GM21529 (cell line): ENCODE data around the gene S100A11.
"Not testable (repeated sequence)": the region's sequence is repeated elsewhere in the genome, so short reads cannot be mapped to it uniquely, and the experiment has no call there.

Experiments used
- ATAC-seq: cut with Tn5 transposase; IDR thresholded peaks from one replicate; pipeline ENCODE4 v1.9.1; 2021; ENCODE audit not compliant: unreplicated experiment

The S100A11 gene

DNA sequence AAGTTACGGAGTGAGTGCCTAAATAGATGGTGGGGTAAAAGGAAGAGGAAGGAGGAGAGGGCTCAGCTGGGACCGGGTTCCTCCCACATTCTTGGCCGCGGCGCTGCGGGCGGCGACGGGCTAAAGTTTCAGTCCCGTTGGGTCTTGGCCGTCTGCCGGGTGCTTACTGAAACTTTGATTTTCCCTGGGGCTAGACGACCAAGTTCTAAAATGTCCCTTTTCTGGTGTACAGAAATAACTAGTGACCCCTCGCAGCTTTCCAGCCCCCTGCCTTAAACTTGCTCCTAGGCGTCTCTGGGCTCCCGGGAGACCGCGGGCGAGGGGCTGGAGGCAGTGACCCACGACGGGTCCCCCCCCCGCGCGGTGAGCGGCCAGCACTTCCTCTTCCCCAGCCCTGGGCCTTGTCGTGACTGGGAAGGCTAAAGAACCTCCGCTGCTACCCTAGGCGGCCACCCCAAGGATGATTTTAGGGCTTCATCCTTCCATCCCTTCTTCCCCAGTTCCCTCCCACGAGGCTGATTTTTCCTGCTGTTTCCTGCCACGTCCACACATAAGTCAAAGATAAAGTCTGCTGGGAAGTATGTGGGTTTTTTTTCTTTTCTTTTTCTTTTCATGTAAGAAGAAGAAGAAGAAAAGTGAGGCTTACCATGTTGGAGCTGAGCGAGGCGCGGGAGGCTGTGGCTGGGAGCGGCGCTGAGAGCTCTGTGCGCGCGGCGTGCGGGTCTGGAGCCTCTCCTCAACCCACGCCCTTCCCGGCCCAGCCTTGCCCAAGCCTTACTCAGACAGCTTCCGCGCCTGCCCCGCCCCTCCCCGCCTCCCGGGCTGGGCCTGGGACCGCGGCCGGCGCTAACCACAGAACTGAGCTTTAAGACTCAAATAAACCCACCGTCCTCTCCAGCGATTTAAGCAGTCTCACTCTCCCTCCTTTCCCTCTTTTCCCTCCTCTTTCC, at the start of gene S100A11:
S100A11 (minus strand) TSS at position 738 of the 950 bp plus-strand sequence; CDS start at position 649, 89 bp downstream.
- peak; percentile 63 for ATAC-seq

DNA sequence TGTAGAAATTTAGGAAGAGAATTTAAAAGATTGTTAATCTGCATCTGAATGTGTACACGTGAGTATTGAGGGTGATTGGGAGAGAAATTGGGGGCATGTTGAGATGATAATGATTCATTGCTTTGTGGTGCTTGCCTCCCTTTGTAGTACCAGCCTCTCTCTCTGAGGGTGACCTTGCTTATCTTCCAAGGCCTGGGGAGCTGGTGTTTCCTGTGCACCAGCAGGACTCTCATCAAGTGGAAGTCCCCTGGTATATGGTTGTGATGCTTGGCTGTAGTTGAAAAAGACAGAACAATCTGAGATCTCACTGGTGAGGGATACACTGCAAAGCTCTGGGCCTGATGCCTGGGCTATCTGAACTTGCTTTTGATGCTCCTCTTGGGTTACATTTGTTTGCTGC, 48.0 kb upstream of the S100A11 start:
- ATAC-seq: no peak

DNA sequence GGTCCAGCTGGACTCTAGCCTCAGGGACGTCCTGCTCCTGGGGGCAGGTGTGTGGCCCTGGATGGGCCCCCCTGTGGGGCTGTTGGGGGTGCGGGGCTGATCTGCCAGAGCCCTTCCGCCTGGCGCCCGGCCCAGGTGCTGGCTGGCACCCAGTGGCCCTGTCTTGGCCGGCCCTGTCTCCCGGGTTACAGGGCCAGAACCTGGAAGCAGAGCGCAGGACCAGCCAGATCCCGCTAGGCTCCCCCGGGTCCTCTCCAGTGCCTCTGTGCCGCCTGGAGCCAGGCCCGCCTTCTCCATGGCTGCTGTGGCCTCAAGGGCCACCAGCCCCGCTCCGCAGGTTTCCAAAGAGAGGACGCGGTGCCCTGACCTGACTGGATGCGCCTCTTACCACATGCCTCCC, 44.2 kb upstream of the S100A11 start:
- ATAC-seq: not testable (repeated sequence)

DNA sequence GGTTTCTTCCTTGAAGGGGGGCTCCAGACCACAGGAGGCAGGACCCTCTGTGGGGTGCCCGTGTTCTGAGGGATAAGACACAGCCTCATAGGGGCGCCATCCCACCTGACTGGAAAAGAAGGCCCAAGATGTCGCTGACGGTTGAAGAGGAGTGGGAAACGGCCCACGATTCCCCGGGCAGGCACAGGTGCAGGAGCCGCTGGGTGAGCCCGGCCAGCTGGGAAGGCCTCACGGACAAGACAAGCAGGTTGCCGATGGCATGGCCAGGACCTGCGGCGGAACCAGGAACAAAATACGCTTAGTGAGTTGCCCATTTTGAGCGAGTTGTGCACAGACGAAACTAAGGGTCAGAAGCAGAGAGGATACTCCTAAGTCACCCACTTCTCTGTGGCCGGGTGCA, 43.7 kb upstream of the S100A11 start:
- ATAC-seq: not testable (repeated sequence)

DNA sequence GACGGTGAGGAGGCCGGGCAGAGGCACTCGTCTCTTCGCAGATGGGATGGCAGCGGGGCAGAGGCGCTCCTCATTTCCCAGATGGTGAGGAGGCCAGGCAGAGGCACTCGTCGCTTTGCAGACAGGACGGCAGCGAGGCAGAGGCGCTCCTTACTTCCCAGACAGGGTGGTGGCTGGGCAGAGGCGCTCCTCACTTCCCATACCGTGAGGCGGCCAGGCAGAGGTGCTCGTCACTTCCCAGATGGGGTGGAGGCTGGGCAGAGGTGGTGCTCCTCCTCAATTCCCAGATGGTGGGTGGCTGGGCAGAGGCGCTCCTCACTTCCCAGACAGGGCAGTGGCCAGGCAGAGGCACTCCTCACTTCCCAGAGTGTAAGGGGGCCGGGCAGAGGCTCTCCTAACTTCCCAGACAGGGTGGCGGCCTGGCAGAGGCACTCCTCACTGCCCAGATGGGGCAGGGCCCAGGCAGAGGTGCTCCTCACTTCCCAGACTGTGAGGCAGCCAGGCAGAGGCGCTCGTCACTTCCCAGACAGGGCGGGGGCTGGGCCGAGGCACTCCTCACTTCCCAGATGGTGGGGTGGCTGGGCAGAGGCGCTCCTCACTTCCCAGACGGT, 42.1 kb upstream of the S100A11 start:
- no peak for ATAC-seq

DNA sequence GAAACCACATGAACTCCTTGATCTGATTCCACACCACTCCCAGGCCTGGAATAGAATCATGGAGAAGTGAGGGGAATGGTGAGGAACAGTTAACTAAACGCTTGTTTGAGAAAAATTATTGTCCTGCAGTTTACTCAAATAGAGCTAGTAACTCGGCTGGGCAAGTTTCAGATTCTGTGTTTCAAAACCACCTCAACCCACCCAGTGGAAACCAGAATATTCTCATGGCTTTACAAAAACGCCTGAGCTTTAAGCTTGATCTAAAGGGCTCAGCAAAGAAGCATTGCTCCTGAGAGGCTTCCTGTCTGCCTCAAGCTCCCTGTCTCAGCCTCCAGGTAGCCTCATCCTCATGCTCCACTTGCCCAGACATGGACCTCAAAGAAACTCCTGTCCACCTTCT, 35.5 kb upstream of the S100A11 start:
- ATAC-seq: no peak

DNA sequence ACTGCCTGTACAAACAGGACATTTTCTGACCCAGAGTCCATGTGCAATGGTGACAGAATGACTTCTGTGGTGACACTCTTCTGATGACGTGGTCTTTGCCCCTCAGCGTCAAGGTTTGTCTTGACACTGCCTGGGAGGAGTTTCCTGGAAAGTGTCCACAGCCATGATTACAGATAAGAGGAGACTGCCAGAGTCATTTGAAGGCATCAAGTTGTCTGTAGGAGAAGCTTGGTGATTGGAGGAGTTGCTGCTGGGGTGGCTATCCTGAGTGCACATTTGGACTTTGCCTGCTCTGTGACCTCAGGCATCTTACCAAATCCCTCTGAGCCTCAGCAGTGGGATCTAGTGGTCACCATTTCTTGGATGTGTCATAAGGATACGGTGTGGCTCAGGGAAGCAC, 34.3 kb upstream of the S100A11 start:
- ATAC-seq: no peak

DNA sequence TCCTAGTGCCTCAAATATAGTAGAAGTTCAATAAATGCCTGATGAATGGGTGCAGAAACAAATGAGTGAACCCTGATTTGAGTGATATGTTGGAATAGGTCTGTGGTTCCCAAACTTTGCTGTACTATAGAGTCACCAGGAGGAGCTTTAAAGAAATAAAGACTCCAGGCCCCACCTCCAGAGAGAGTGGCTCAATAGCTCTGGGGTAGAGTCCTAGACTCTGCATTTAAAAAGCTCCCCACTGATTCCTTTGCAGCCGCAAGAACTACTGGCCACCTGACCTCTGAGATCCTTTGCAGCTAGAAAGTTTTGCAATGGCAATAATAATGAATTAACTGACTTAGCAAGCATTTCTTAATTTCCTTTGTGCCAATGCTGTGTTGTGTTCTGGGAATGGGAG, 31.1 kb upstream of the S100A11 start:
- no peak for ATAC-seq

DNA sequence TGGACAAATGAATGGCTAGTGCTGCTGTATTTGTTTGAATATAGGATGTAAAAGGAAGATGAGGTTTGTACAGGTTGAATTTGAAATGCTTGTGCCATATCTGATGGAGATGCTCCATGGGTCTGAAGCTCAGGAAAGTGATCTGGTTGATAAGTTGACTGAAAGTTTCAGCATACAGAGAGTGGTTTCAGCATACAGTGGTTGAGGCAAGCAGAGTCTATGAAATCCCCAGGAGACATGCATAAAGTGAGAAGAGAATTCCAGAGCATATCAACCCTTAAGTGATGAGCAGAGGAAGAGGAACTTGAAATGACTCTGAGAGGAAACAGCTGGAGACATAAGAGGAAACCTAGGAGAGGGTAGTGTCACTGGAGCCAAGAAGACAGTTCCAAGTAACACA, 30.3 kb upstream of the S100A11 start:
- ATAC-seq: no peak

DNA sequence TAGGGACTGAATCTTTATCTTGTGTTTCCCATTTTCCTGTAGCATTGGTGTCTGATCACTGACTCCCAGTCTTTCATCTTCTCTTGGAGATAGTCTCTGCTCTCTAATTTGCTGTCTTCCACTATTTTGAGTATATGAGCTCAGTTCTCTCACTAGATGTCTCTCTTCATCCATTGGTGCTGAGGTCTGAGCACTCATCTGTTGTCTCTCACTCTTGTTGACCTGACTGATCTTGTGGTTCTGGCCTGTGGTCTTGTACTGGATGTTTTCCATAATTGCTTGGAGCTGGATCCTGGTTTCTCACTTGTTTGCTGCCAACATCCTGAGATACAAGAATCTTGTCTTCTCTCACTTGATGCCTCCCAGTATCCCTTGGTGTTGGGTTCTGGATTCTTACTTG, 25.1 kb upstream of the S100A11 start:
- ATAC-seq: no peak

DNA sequence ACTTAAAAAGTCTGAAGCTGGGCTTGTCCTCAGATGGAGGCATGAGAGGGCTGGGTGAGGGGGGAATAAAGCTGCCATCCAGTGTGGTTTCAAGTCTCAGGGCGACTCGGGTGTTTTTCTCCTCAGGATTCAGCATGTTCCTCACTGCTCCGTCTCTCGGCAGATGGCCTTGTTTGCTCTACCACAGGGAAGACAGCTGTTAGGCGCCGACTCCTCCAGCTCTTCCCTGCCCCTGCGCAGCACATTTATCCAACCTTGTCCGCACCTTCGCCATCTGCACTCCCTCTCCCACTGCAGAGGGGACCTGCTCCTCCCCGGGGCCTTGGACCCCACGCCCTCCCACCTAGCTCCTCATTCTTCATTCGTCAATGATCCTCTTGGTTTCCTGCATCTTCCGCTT, 16.6 kb upstream of the S100A11 start:
- ATAC-seq: no peak

DNA sequence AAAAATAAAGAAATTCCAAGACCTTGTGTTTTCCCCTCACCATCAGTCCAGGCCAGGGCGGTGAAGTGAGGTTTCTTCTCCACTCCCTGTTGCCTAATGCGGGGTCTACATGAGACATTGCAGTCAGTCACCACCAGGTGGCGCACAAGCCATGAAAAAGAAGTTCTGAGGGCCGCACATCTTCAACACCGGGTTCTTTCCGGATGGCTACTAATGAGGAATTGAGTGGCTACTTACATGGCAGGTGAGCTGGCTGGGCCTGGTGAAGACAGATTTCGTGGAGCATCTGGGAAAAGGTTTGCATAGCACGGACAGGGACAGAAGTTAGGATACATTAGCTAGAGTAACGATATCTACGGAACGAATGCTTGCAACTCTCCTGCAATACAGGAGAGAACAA, 15.8 kb upstream of the S100A11 start:
- ATAC-seq: no peak

DNA sequence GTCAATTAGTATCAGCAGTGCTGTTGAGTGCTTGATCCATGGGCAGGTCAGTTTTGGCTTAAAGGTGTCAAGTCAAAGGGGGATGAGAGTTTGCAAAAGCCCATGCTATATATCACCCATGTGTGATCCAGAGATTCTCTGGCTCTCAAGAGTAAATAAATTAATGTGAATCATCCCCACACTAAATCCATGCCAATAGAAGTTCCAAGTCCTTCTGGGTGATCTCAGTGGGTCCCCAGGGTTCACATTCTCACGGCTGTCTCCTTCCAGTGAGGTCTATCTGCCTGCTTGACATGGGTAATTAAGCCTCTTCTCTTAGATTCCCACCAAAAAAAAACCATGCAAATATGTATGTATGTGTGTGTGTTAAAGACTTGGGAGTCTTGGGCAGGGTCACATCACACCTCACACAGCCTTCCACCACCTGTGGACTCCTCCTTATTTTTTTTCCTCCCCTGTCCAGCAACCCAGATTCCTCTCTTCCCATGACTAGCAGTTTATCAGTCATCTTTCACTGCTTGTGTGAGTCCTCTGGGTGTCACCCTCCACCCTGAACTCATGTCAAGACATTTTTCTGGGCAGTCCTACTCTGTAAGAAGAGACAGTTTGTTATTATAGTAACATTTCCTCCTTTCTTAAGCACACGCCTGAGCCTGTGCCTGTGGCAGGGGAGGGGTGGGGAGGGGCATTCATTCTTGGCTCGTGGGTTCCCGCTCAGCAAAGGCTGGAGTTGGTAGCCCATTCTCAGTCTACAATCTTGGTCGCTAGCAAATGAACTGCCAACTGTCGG, 14.3 kb upstream of the S100A11 start:
- no peak for ATAC-seq

DNA sequence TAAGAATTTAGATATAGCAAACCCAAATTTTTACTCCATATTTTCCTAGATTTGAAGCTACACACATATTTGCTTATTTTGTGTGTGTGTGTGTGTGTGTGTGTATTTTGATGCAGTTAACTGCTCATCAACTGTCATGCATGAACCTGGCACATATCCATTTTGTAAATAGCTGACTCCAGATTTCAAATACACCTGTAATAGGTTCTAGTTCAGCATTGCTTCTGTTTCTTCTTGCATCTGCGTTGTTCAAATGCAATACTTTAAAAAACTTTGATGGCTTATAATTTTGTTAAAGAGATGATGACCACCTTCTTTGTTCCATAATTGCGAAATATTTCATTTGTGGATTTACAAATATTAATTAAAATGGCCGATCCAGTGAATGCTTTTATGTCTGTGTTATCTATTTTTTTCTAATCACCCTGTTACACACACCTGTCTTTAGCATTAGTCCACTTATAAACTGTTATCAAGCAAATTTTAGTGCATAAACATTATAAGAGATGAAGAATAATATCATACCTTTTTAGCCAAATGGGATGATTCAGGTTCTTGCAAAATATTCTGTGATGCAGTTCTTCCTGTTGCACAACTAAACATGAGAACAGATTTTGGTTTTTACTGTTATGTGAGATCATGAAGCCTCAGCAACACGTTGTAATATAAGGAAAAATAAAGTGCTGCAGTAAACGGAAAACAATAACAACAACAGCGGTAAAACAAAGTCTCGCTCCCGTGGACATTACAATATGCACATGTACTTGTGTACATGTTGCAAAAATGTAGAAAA, 12.7 kb upstream of the S100A11 start:
- no peak for ATAC-seq

DNA sequence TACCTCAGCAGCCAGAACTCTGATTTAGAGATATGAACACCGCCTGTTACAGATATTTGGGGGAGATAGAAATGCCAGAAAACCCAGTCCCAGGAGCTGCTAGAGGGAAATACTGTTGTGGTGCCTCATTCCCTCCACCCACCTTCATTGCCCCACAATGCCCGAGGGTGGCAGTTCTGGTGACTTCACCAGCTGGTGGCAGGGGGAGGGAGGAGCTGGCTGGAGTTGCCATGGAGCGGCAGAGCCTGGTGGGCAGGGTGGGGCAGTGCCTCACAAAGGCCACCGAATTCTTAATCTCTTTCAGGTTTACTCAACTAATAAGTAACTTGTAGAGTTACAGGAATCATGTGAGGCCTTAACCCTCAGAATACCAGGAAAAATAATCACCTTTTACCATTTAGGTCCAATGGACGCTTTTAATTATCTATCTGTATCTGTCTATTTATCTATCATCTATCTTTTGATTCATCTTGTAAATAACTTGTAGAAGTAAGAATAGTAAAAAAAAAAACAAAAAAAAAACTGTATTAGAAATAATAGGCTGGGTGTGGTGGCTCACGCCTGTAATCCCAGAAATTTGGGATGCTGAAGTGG, 11.7 kb upstream of the S100A11 start:
- peak; percentile 8 for ATAC-seq

DNA sequence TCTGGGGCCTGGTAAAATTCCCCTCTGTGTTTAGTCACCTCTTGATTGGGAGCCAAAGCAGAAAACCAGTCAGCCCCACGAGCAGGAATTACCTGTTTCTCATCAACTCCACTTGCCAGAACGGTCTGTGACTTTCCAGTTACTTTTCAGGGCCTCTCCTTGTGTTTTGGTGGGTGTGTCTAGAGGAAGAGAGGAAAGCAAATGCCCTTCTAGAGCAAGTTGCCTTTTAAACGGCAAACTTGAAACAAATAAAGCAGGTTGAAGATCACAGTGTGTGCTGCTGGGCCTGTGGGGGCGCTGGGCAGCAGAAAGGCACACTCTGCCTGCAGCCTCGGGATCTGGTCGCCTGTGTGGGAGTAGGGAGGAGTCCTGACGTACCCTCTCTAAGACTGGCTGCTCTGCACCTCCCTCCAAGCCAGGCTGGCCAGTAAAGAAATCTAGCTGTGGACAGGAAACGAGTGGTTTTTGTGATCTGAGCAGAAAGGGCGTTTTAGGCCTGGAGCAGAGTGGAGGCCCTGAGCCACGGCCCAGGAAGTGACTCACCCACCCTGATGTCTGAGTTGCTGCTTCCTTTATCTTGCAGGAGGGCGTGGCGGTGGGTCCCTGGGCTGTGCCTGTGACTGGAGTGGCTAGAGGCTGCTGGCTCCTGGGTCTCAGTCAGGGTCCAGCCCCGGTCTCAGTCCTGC, 11.1 kb upstream of the S100A11 start:
- peak; percentile 96 for ATAC-seq

DNA sequence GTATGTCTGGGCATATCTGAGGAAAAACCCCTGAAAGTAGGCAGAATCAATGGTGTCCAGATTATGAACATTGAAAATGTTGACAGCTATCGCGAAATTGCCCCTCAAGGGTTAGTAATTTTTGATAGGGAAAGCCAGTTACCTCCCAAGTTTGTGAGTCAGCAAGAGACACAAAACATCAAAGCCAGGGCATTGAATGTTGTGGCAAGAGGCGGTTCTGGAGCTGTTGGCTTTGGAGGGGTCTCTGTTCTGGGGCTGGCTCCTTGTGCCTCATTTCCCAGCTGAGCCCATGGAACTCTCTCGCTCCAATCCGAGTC, 10.6 kb upstream of the S100A11 start:
- ATAC-seq: no peak

DNA sequence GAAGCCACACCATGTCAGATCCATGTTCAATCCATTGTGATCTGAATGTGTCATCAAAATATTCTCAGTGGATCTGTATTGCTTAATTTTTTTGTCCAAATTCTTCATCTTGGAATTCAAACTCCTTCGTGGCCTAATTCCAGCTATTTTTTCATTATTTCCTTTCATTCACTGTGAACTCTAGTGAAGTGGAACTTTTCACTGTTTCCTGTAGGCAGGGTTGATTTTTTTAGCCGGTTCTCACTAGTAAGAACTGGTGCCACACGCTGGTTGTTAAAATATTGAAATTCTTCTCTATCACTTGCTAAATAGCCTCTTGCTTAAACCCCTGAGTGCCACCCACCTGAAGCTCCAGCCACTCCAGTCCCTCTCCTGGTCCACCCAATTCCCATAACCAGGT, 7.6 kb upstream of the S100A11 start:
- ATAC-seq: no peak

DNA sequence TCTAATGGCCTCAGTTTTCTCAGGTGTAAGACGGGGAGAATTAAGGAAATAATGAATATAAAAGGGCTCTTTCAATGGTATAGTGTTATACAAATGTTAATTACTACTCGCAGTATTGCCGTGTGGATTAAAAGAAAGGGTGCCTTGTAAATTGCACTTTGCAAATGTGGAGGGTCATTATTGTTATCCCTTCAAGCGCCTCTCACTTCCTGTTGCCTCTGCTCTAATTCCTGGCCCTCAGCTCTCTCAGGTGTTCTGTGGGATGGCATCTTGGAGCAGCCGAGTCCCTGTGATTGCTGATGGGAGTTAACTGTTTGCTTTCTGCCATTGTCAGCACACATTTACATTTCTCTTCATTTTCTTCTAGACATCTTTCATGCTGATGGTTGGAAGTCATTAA, 7.1 kb upstream of the S100A11 start:
- ATAC-seq: no peak

DNA sequence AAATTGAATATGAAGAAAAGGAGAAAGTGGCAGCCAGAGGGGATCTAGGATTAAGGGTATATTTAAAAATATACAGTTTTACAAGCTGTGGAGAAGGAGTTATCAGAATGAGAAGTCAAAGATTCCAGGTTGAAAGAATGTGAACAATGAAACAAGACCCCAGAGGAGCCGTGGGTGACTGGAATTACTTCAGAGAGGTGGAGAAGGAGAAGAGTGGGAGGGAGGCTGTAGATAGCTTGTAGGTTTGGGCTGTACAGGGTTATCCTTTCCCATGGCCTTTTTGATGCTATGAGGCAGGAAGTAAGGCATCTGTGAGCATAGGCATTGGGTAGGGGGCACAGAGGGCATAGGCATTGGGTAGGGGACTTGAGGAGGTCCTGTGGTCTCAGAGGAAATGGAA, 5.2 kb upstream of the S100A11 start:
- ATAC-seq: no peak
